GM06990 (cell line): ENCODE data around the gene MPPED1.

Source experiments
- DNase-seq: peaks from one replicate; pipeline ENCODE4 v3.0.0-alpha.2; 2011; ENCODE audit not compliant: insufficient read length; ENCODE audit errors: extremely low read depth
- H3K27me3 ChIP-seq: replicated peaks from 2 replicates; pipeline ENCODE4 v1.6.0; 2011; ENCODE audit warnings: low read length; ENCODE audit not compliant: control insufficient read depth, insufficient read depth
- H3K36me3 ChIP-seq: 2 replicates; pipeline ENCODE4 v1.5.1; 2011; ENCODE audit warnings: low read length; ENCODE audit not compliant: control insufficient read depth, insufficient read depth
- H3K4me3 ChIP-seq: replicated peaks from 2 replicates; pipeline ENCODE4 v1.5.1; 2011; ENCODE audit warnings: low read depth, mild to moderate bottlenecking, control low read depth, low read length
- CTCF ChIP-seq: IDR thresholded peaks from 2 replicates; pipeline ENCODE4 v1.5.1; 2011; ENCODE audit warnings: low read length, control low read depth, mild to moderate bottlenecking, inconsistent platforms; ENCODE audit not compliant: insufficient read depth, poor library complexity, severe bottlenecking

The MPPED1 gene

DNA sequence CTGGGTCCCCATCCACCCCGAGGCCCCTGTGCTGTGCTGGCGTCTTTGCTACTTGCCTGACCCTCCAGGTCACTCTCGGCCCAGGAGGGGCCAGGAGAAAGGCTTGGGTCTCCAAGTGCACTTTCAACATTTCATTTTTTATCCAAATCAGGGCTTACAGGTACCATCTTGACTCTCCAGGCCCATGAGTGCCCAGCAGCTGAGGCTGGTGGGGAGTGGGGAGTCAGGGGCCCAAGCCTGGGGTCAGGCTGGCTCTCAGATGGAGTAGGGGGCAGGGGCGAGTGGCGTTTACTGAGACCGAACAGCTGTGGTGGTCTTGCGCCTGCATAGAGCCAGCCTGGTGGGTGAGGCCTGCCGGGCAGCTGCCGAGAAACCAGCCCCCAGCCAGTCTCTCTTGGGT, 61.6 kb downstream of the MPPED1 start:
- TF ChIP-seq CTCF, result no peak
- no peaks in the 10 kb centered on the region for H3K36me3 ChIP-seq
- H3K27me3 ChIP-seq, result peaks cover 2% of the 10 kb centered on the region; the same call in 1 of the 2 replicates
- H3K4me3 ChIP-seq, result no peak overlapping the region
- no peak for DNase-seq

DNA sequence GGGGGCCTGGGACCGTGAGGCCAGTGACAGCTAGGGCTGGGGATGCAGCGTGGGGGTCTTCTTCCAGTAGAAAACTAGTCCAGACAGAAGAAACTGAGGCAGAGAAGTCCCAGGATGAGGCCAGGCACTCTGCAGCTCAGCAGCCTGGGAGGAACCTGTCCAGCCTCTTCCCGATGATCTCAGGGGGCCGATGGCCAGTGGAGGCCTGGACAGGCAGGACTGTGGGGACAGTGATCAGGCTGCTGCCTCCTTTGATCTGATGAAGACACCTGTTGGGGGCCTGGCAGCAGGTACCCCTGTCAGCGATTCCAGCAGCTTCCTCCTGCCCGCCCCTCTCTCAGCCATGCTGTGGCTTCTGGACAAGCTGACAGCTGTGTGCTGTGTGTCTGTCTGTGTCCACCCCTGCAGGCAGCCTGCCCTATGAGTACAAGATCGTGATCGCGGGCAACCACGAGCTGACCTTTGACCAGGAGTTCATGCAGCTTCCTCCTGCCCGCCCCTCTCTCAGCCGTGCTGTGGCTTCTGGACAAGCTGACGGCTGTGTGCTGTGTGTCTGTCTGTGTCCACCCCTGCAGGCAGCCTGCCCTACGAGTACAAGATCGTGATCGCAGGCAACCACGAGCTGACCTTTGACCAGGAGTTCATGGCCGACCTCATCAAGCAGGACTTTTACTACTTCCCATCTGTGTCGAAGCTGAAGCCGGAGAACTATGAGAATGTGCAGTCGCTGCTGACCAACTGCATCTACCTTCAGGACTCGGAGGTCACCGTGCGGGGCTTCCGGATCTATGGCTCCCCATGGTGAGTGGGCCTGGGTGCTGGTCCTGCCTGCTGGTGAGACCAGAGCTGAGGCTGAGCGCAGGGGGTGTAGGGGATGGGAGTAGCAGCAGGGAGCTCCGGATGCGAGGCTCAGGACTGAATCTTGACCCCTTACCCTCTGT, 62.6 kb downstream of the MPPED1 start:
- no peaks in the 10 kb centered on the region; the same call in 1 of the 2 replicates for H3K27me3 ChIP-seq
- TF ChIP-seq CTCF, result no peak
- DNase-seq, result no peak
- H3K36me3 ChIP-seq, result no peaks in the 10 kb centered on the region
- H3K4me3 ChIP-seq, result no peak overlapping the region

DNA sequence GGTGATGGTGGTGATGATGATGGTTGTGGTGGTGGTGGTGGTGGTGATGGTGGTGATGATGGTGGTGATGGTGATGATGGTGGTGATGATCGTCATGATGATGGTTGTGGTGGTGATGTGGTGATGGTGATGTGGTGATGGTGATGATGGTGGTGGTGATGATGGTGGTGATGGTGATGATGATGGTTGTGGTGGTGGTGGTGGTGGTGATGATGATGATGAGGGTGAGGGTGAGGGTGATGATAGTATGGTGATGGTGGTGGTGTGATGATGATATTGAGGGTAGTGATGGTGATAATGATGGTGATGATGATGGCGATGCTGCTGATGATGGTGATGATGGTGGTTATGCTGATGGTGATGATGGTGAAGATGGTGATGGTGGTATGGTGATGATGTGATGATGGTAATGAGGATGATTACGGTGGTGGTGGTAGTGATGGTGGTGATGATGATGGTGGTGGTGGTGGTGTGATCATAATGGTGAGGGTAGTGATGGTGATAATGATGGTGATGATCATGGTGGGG, 63.8 kb downstream of the MPPED1 start:
- H3K27me3 ChIP-seq, result no peaks in the 10 kb centered on the region; the same call in 1 of the 2 replicates
- TF ChIP-seq CTCF, result no peak

GRCh38 chr22:43476341-43476740, 64.5 kb downstream of the MPPED1 start:
- H3K4me3 ChIP-seq, result no peak overlapping the region
- TF ChIP-seq CTCF, result no peak
- DNase-seq, result no peak
- H3K27me3 ChIP-seq, result no peaks in the 10 kb centered on the region; the same call in 1 of the 2 replicates
- no peaks in the 10 kb centered on the region for H3K36me3 ChIP-seq

More for the DNA sequence above, 63.8 kb downstream of the MPPED1 start:
- DNase-seq, result no peak
- Histone ChIP-seq H3K4me3 (no peak overlapping the region), H3K36me3 (no peaks in the 10 kb centered on the region)

DNA sequence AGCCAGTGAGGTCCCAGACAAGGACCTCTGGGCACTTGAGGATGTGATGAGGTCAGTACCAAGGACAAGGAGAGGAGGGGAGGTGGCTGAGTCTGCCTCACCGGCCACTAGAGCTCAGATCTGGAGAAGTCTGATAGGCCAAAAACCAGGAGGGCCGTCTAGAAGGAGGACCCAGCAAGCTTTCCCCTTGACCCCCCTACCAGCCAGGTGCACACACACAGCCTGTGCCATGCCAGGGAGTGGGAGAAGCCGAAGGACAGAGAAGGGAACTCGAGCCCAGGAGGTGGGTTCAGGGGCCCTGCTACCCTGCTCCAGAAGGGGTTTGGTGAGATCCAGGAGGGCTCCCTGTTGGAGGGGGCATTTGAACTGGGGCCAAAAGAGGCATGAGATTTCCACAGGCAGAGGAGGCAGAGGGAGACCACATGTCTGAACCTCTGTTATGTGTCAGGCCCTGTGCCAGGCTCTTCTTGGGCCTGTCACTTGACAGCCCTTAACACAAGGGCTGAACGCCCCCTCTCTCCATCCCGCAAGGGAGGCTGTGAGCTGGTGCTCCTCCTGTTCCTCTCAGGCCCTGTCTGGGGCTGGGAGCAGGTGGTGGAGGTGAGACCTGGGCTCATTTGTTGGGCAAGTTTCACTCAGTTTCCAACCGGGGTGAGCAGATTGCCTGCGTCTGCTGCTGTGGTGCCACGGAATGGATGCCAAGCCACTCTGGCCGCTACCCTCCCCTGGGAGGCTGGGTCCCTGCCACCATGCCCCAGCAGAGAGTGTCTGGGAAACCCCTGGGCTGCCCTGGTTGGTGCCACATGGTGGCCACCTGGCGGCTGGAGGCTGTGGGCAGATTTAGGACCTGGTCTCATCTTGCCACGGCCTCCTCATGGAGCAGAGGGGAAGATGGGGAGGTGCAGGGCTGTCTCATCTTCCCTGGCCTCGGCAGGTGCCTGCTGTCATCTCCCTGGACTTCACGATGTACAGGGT, 65.2 kb downstream of the MPPED1 start:
- Histone ChIP-seq H3K27me3 (no peaks in the 10 kb centered on the region; the same call in 1 of the 2 replicates), H3K4me3 (no peak overlapping the region), H3K36me3 (no peaks in the 10 kb centered on the region)
- DNase-seq, result no peak
- no peak for TF ChIP-seq CTCF
